Esophagus muscularis mucosa (tissue), 4 donors: ENCODE measurements around the gene LDHD. TPM values are rescaled to one million over a fixed set of nuclear protein-coding genes. Genes with fewer than 3 reads are reported as not detected.

Experiments used
- DNase-seq: peaks from one replicate; pipeline ENCODE4 v3.0.0-alpha.2; 2017; ENCODE audit errors: extremely low spot score
- H3K27ac ChIP-seq, 4 donors: fragments of 200-600 bp; sonication (generic); replicated peaks in 1 of 4; 1 replicate in 3 of 4; 2 replicates in 1 of 4; pipeline ENCODE4 v1.5.1; 2016 to 2019; ENCODE audit warnings: mild to moderate bottlenecking in 1 of 4
- H3K27me3 ChIP-seq, 4 donors: fragments of 200-600 bp; sonication (generic); one replicate each; pipeline versions ENCODE4 v1.5.1 to v1.6.0; 2016 to 2019
- H3K36me3 ChIP-seq, 4 donors: fragments of 200-600 bp; sonication (generic); one replicate each; pipeline ENCODE4 v1.5.1; 2016 to 2019
- H3K4me1 ChIP-seq, 4 donors: fragments of 200-600 bp; sonication (generic); one replicate each; pipeline ENCODE4 v1.5.1; 2016 to 2019
- H3K4me3 ChIP-seq, 4 donors: fragments of 200-600 bp; sonication (generic); 1 replicate in 2 of 4; 2 replicates in 2 of 4; pipeline ENCODE4 v1.5.1; 2016 to 2019; ENCODE audit warnings: mild to moderate bottlenecking in 4 of 4, moderate library complexity in 1 of 4
- H3K9me3 ChIP-seq, 4 donors: fragments of 200-600 bp; sonication (generic); 1 replicate in 3 of 4; 2 replicates in 1 of 4; pipeline ENCODE4 v1.5.1; 2016 to 2019
- CTCF ChIP-seq, 3 experiments: fragments of 200-600 bp in 2 of 3; fragments of 450-650 bp in 1 of 3; sonication (generic) in 2 of 3; IDR thresholded peaks; one replicate each; pipeline ENCODE4 v1.5.1; 2017 to 2019; ENCODE audit warnings: antibody characterized with exemption in 3 of 3, mild to moderate bottlenecking in 2 of 3, moderate library complexity in 1 of 3
- EP300 ChIP-seq: sonication (generic); formaldehyde crosslinking; IDR thresholded peaks from one replicate; pipeline ENCODE4 v1.6.1; 2017; ENCODE audit warnings: antibody characterized with exemption
- POLR2A ChIP-seq: fragments of 450-650 bp; IDR thresholded peaks from one replicate; pipeline ENCODE4 v1.6.1; 2017; ENCODE audit warnings: antibody characterized with exemption, moderate library complexity, mild to moderate bottlenecking, low read depth
- POLR2AphosphoS5 ChIP-seq, 2 donors: sonication (generic); formaldehyde crosslinking; IDR thresholded peaks; one replicate each; pipeline ENCODE4 v1.6.1; 2017; ENCODE audit warnings: antibody characterized with exemption in 2 of 2
- WGBS: methylation state at CpG from one replicate; pipeline ENCODE4 v1.1.5; 2018; 5-methylcytosine and 5-hydroxymethylcytosine counted together
- intact Hi-C: fragments of 100-400 bp; cut with DNase I; formaldehyde crosslinking; loops from one replicate; pipeline ENCODE4 v1.15.1; 2023
- total RNA-seq, 4 donors: library from RNA; depleted of rRNA; stranded (reverse); fragments of >200 nt; gene quantifications; one replicate each; pipeline versions ENCODE4 v1.1.0 to v1.2.1, GENCODE V29; 2016

LDHD gene
- total RNA-seq, 4 donors from 2014 or later: 6.7 to 13.2 (median 8.7) TPM

GRCh38 chr16:75089486-75090202, 26.9 kb downstream of the LDHD start:
- Histone ChIP-seq H3K36me3 (peaks cover 0 to 12% (median 6%) of the 10 kb centered on the region in 4 donors), H3K27me3 (no peaks in the 10 kb centered on the region), H3K9me3 (no peaks in the 10 kb centered on the region), H3K4me3 (no peak overlapping the region), H3K27ac (peak overlapping the region in 1 of 4 donors; percentile 4), H3K4me1 (peaks cover 29 to 62% (median 45%) of the 10 kb centered on the region in 4 donors)
- WGBS: 74% methylated on average over 5 of the region's 6 CpGs
- TF ChIP-seq POLR2A: no peak
- TF ChIP-seq CTCF (IDR thresholded peaks at IDR 0.05): no peak
- intact Hi-C loops: no loop called here
- DNase-seq: no peak

- peak overlapping the region in 1 of 4 donors; percentile 84 for H3K27ac ChIP-seq
- no peaks in the 10 kb centered on the region for H3K27me3 ChIP-seq
- no peak for DNase-seq
- peaks cover 29 to 69% (median 52%) of the 10 kb centered on the region in 4 donors for H3K4me1 ChIP-seq
- no peak overlapping the region for H3K4me3 ChIP-seq
- WGBS: 84% methylated on average over 8 of the region's 8 CpGs
- TF ChIP-seq EP300: no peak
- no peak for TF ChIP-seq POLR2A
- TF ChIP-seq CTCF (IDR thresholded peaks at IDR 0.05): no peak
- no peak for TF ChIP-seq POLR2AphosphoS5 (IDR thresholded peaks at IDR 0.05)
- no peaks in the 10 kb centered on the region for H3K9me3 ChIP-seq
- intact Hi-C loops: no loop called here
- peaks cover 0 to 5% (median 0%) of the 10 kb centered on the region in 4 donors for H3K36me3 ChIP-seq
These were observed 27.6 kb downstream of the LDHD start for GRCh38 chr16:75088934-75089333.

GRCh38 chr16:75088216-75088615, 28.4 kb downstream of the LDHD start:
- intact Hi-C loops: no loop called here
- no peak for DNase-seq
- H3K4me1 ChIP-seq: peaks cover 29 to 75% (median 59%) of the 10 kb centered on the region in 4 donors
- H3K27ac ChIP-seq: peak overlapping the region; percentile 76 to 84 (median 78)
- H3K36me3 ChIP-seq: no peaks in the 10 kb centered on the region
- 41% methylated on average over 3 of the region's 3 CpGs for WGBS
- peak overlapping the region in 1 of 4 donors; percentile 30 for H3K4me3 ChIP-seq
- no peaks in the 10 kb centered on the region for H3K27me3 ChIP-seq
- H3K9me3 ChIP-seq: no peaks in the 10 kb centered on the region
- TF ChIP-seq POLR2A (no peak), POLR2AphosphoS5 (IDR thresholded peaks at IDR 0.05) (no peak), EP300 (no peak), CTCF (IDR thresholded peaks at IDR 0.05) (no peak)

- Histone ChIP-seq H3K27me3 (no peaks in the 10 kb centered on the region), H3K4me1 (peaks cover 29 to 73% (median 63%) of the 10 kb centered on the region in 4 donors), H3K9me3 (no peaks in the 10 kb centered on the region), H3K36me3 (no peaks in the 10 kb centered on the region), H3K4me3 (peak overlapping the region; percentile 18 to 43 (median 28)), H3K27ac (peak overlapping the region; percentile 76 to 84 (median 78))
- no peak for DNase-seq
- TF ChIP-seq POLR2AphosphoS5 (IDR thresholded peaks at IDR 0.05): peak; percentile 75 to 78
- peak in 1 of 3 experiments; percentile 2 for TF ChIP-seq CTCF (IDR thresholded peaks at IDR 0.05)
- no peak for TF ChIP-seq POLR2A
- intact Hi-C loops: no loop called here
- WGBS: 7% methylated on average over 5 of the region's 10 CpGs
These were observed 29.1 kb downstream of the LDHD start for GRCh38 chr16:75087375-75087979.
